IMR-90 (cell line): ENCODE measurements around the gene SHROOM4. TPM values are rescaled to one million over a fixed set of nuclear protein-coding genes. Genes with fewer than 3 reads are reported as not detected.

ENCODE experiments used
- ATAC-seq: fragments of 200-7000 bp; cut with Tn5 transposase; 2 replicates; pipeline ENCODE4 v1.9.1; 2020; ENCODE audit warnings: low read depth, mild to moderate bottlenecking, moderate library complexity
- BruUV-seq: library from RNA; stranded (reverse); fragments of 400-500 nt; replicated peaks from 2 replicates; lab custom pipeline; 2021; lab: Mats Ljungman, UMichigan
- CTCF ChIA-PET: fragments of 300-600 bp; formaldehyde crosslinking; extraction: SDS; loops from one replicate; lab custom pipeline; 2021; ENCODE audit warnings: antibody characterized with exemption; lab: Yijun Ruan, JAX
- POLR2A ChIA-PET: fragments of 300-600 bp; sonication (Branson Sonifier 250); formaldehyde crosslinking; loops from one replicate; lab custom pipeline; 2022; ENCODE audit warnings: antibody characterized with exemption; ENCODE audit not compliant: unreplicated experiment; lab: Charles Lee
- DNase-seq: peaks from one replicate; pipeline ENCODE4 v3.0.0; 2013
- H2AFZ ChIP-seq: replicated peaks from 2 replicates; pipeline ENCODE3; 2013; ENCODE audit warnings: low read length, mild to moderate bottlenecking; ENCODE audit not compliant: poor library complexity
- H2AK5ac ChIP-seq: 2 replicates; pipeline ENCODE4 v1.6.1; 2013; ENCODE audit warnings: low read depth, low read length, inconsistent platforms
- H2AK9ac ChIP-seq: replicated peaks from 2 replicates; pipeline ENCODE3; 2013; ENCODE audit warnings: mild to moderate bottlenecking, low read depth, low read length, moderate library complexity; ENCODE audit not compliant: poor library complexity
- H2BK120ac ChIP-seq: 2 replicates; pipeline ENCODE4 v1.6.1; 2013; ENCODE audit warnings: low read depth, low read length, inconsistent platforms
- H2BK15ac ChIP-seq: 3 replicates; pipeline ENCODE4 v1.6.1; 2013; ENCODE audit warnings: low read depth, low read length, inconsistent platforms
- H2BK20ac ChIP-seq: 2 replicates; pipeline ENCODE4 v1.6.1; 2013; ENCODE audit warnings: low read depth, mild to moderate bottlenecking, inconsistent platforms, low read length, moderate library complexity
- H2BK5ac ChIP-seq: 2 replicates; pipeline ENCODE4 v1.6.1; 2013; ENCODE audit warnings: mild to moderate bottlenecking, low read depth, low read length, inconsistent platforms; ENCODE audit not compliant: poor library complexity, severe bottlenecking
- H3K14ac ChIP-seq: replicated peaks from 2 replicates; pipeline ENCODE4 v1.6.1; 2013; ENCODE audit warnings: low read depth, low read length, inconsistent platforms
- H3K18ac ChIP-seq: 2 replicates; pipeline ENCODE4 v1.6.1; 2013; ENCODE audit warnings: low read depth, low read length, control low read depth
- H3K23ac ChIP-seq: 2 replicates; pipeline ENCODE4 v1.6.1; 2013; ENCODE audit warnings: low read depth, low read length, inconsistent platforms
- H3K27ac ChIP-seq: 2 replicates; pipeline ENCODE4 v1.5.1; 2013; ENCODE audit warnings: mild to moderate bottlenecking, control low read depth, low read length; ENCODE audit not compliant: insufficient read depth
- H3K27me3 ChIP-seq: 2 replicates; pipeline ENCODE4 v1.6.1; 2013; ENCODE audit warnings: low read length; ENCODE audit not compliant: control insufficient read depth, insufficient read depth
- H3K36me3 ChIP-seq: 2 replicates; pipeline ENCODE4 v1.6.1; 2013; ENCODE audit warnings: low read length, mixed read lengths; ENCODE audit not compliant: control insufficient read depth, insufficient read depth
- H3K4ac ChIP-seq: 2 replicates; pipeline ENCODE4 v1.6.1; 2013; ENCODE audit warnings: low read depth, low read length, inconsistent platforms
- H3K4me1 ChIP-seq: 2 replicates; pipeline ENCODE4 v1.6.1; 2013; ENCODE audit warnings: low read length, mixed read lengths; ENCODE audit not compliant: control insufficient read depth, insufficient read depth
- H3K4me2 ChIP-seq: 2 replicates; pipeline ENCODE4 v1.6.1; 2013; ENCODE audit warnings: low read depth, mild to moderate bottlenecking, control low read depth, low read length, moderate library complexity
- H3K4me3 ChIP-seq: 2 replicates; pipeline ENCODE4 v1.5.1; 2013; ENCODE audit warnings: low read depth, mild to moderate bottlenecking, control low read depth, low read length, moderate library complexity; ENCODE audit not compliant: insufficient read depth
- H3K56ac ChIP-seq: 2 replicates; pipeline ENCODE4 v1.6.1; 2013; ENCODE audit warnings: low read length, inconsistent platforms; ENCODE audit not compliant: insufficient read depth; ENCODE audit errors: extremely low read depth
- H3K79me1 ChIP-seq, 2 experiments: 2 replicates each; pipeline ENCODE4 v1.6.1; 2013; ENCODE audit warnings: low read length in 2 of 2, inconsistent platforms in 1 of 2, low read depth in 1 of 2
- H3K9ac ChIP-seq: 2 replicates; pipeline ENCODE4 v1.6.1; 2013; ENCODE audit warnings: low read depth, low read length, control low read depth
- H3K9me1 ChIP-seq: 2 replicates; pipeline ENCODE4 v1.6.1; 2013; ENCODE audit warnings: low read length, inconsistent platforms; ENCODE audit not compliant: insufficient read depth
- H3K9me3 ChIP-seq: 2 replicates; pipeline ENCODE4 v1.6.1; 2013; ENCODE audit warnings: low read length; ENCODE audit not compliant: control insufficient read depth, insufficient read depth
- H4K20me1 ChIP-seq: 2 replicates; pipeline ENCODE4 v1.6.1; 2013; ENCODE audit warnings: low read length, inconsistent platforms; ENCODE audit not compliant: insufficient read depth
- H4K5ac ChIP-seq: 2 replicates; pipeline ENCODE4 v1.6.1; 2013; ENCODE audit warnings: mild to moderate bottlenecking, low read depth, low read length, control low read depth
- H4K8ac ChIP-seq, 2 experiments: 2 replicates each; pipeline ENCODE4 v1.6.1; 2013; ENCODE audit warnings: low read depth in 2 of 2, low read length in 2 of 2, control low read depth in 1 of 2, inconsistent platforms in 1 of 2
- H4K91ac ChIP-seq: 2 replicates; pipeline ENCODE4 v1.6.1; 2013; ENCODE audit warnings: low read depth, low read length, inconsistent platforms; ENCODE audit not compliant: insufficient read depth
- CEBPB ChIP-seq: IDR thresholded peaks from 2 replicates; pipeline ENCODE4 v1.6.1; 2012; ENCODE audit warnings: low read depth, low read length, improper control_type of control experiment
- CHD1 ChIP-seq: IDR thresholded peaks from 2 replicates; pipeline ENCODE4 v1.6.1; 2012; ENCODE audit warnings: low read depth, low read length, improper control_type of control experiment
- ELK1 ChIP-seq: fragments of 150-350 bp; IDR thresholded peaks from 2 replicates; pipeline ENCODE4 v1.6.1; 2016; ENCODE audit warnings: low read depth, mild to moderate bottlenecking, low read length, moderate library complexity, borderline replicate concordance
- FOS ChIP-seq: fragments of 150-350 bp; IDR thresholded peaks from 2 replicates; pipeline ENCODE4 v1.6.1; 2016; ENCODE audit warnings: low read depth, low read length
- MAZ ChIP-seq: IDR thresholded peaks from 2 replicates; pipeline ENCODE4 v1.6.1; 2012; ENCODE audit warnings: low read depth, mild to moderate bottlenecking, low read length, improper control_type of control experiment, moderate library complexity, borderline replicate concordance
- NFE2L2 ChIP-seq: fragments of 150-350 bp; IDR thresholded peaks from 2 replicates; pipeline ENCODE4 v1.6.1; 2016; ENCODE audit warnings: low read depth, mild to moderate bottlenecking, low read length
- RCOR1 ChIP-seq: IDR thresholded peaks from 2 replicates; pipeline ENCODE4 v1.6.1; 2012; ENCODE audit warnings: mild to moderate bottlenecking, low read length, improper control_type of control experiment; ENCODE audit not compliant: insufficient replicate concordance
- SMC3 ChIP-seq: fragments of 150-350 bp; IDR thresholded peaks from 2 replicates; pipeline ENCODE4 v1.6.1; 2016; ENCODE audit warnings: low read depth, mild to moderate bottlenecking, antibody characterized with exemption, low read length, moderate library complexity
- USF2 ChIP-seq: fragments of 150-350 bp; IDR thresholded peaks from 2 replicates; pipeline ENCODE4 v1.6.1; 2017; ENCODE audit warnings: mild to moderate bottlenecking, antibody characterized with exemption, low read length, low read depth
- WGBS, 2 experiments: methylation state at CpG; one replicate each; pipeline versions ENCODE4 v1.1.5 to v1.1.7; 2013; ENCODE audit warnings: missing lambda C conversion rate in 2 of 2; ENCODE audit not compliant: insufficient read length in 1 of 2; ENCODE audit errors: extremely low coverage in 2 of 2; 5-methylcytosine and 5-hydroxymethylcytosine counted together
- dilution Hi-C: fragments of 300-500 bp; cut with HindIII; formaldehyde crosslinking; loops from one replicate; pipeline ENCODE4 v1.14.3; 2018; ENCODE audit warnings: low sequenced_read_pairs; ENCODE audit not compliant: unreplicated experiment
- in situ Hi-C: fragments of 300-500 bp; cut with MboI; formaldehyde crosslinking; loops from 3 replicates; pipeline ENCODE4 v1.14.3; 2019; ENCODE audit warnings: low sequenced_read_pairs, inconsistent platforms, mixed read lengths
- intact Hi-C: fragments of 100-400 bp; cut with micrococcal nuclease; formaldehyde crosslinking; loops from 2 replicates; pipeline ENCODE4 v1.10.0; 2022
- polyA plus RNA-seq, 3 experiments: library from polyadenylated mRNA; depleted of rRNA; stranded (reverse); fragments of >200 nt; gene quantifications; 2 replicates each; pipeline ENCODE4 v1.2.3, GENCODE V29; 2012; ENCODE audit warnings: low replicate concordance in 1 of 3
- total RNA-seq: library from RNA; depleted of rRNA; stranded (reverse); fragments of >200 nt; gene quantifications from 2 replicates; pipeline ENCODE4 v1.2.3, GENCODE V29; 2012

SHROOM4 gene
- total and polyA plus RNA-seq, 2 of the 4 experiments (the other 2 are of a cell fraction), result 1.0 to 2.2 TPM

- dilution Hi-C loops, result no loop called here
- Histone ChIP-seq H3K9ac (no peak overlapping the region), H3K56ac (no peak overlapping the region), H3K27ac (no peak overlapping the region), H3K79me1 (no peaks in the 10 kb centered on the region), H3K18ac (no peak overlapping the region), H2AFZ (no peak overlapping the region), H2BK120ac (no peak overlapping the region), H4K5ac (no peak overlapping the region), H3K27me3 (peaks cover 3% of the 10 kb centered on the region), H2BK15ac (no peak overlapping the region), H3K9me1 (no peaks in the 10 kb centered on the region; the same call in 1 of the 2 replicates), H3K4me1 (peaks cover 3% of the 10 kb centered on the region; the same call in 1 of the 2 replicates), H4K20me1 (no peaks in the 10 kb centered on the region), H3K36me3 (no peaks in the 10 kb centered on the region), H3K4ac (no peak overlapping the region), H4K8ac (no peak overlapping the region), H3K14ac (no peak overlapping the region), H3K9me3 (no peaks in the 10 kb centered on the region), H2BK20ac (no peak overlapping the region), H3K4me2 (no peak overlapping the region), H2BK5ac (no peak overlapping the region), H3K4me3 (no peak overlapping the region), H2AK5ac (no peak overlapping the region), H4K91ac (no peak overlapping the region), H3K23ac (no peak overlapping the region), H2AK9ac (no peak overlapping the region)
- TF ChIP-seq RCOR1 (no peak), MAZ (no peak), NFE2L2 (no peak), ELK1 (no peak), CEBPB (no peak), USF2 (no peak), SMC3 (no peak), CHD1 (no peak), FOS (no peak)
- DNase-seq (no peak), ATAC-seq (no peak)
- ChIA-PET CTCF (no interaction called here), POLR2A (no interaction called here)
- intact Hi-C loops, result no loop called here
- in situ Hi-C loops, result no loop called here
- BruUV-seq, result no TSS peak
- WGBS, 2 experiments, result no CpG with 5 or more reads among the region's 2 CpGs
Measured at GRCh38 chrX:50707405-50707804, 106.6 kb downstream of the SHROOM4 start.
